ENCODE results near the gene NCCRP1.

GRCh38 chr19:39177736-39178135 is 19.0 kb upstream of the NCCRP1 start:
- TF ChIP-seq CTCF (IDR thresholded peaks at IDR 0.05) (no peak), POLR2AphosphoS5 (IDR thresholded peaks at IDR 0.05) (no peak), EP300 (IDR thresholded peaks at IDR 0.05) (no peak)
